Measurements from ENCODE around the gene KNSTRN. TPM values are rescaled to one million over a fixed set of nuclear protein-coding genes. Genes with fewer than 3 reads are reported as not detected.

The KNSTRN gene
- total RNA-seq, 4 donors from 2014 or later: 216 to 342 (median 251) TPM

DNA sequence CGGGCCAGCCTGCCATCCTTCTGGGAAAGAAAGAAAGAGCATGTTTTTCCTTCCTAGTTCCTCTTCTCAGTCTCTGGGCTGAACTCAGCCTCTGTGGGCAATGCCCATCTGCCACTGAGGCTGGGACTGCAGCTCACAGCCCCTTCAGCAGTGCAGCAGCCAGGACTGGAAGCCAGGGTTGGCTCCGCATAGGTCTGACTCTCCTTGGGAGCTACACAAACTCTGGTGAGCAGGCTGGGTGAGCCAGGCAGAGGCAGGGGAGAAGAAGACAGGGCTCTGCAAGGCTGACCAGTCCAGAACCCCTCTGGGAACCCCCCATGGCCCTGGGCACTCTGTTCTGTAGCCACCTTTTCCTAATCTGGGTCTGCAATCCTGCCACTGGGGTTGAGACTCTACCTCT, 20.9 kb upstream of the KNSTRN start:
- no peak overlapping the region for H3K27ac ChIP-seq
- 85 to 93% methylated on average over 2 of the region's 2 CpGs for WGBS, 2 donors
- H3K4me1 ChIP-seq: peaks cover 8 to 14% of the 10 kb centered on the region in 2 donors
- no peak overlapping the region for H3K4me3 ChIP-seq (replicated peaks in 1 of 3)
- no peak for DNase-seq
- TF ChIP-seq POLR2A (IDR thresholded peaks at IDR 0.05): no peak
- TF ChIP-seq, protein P1, sequence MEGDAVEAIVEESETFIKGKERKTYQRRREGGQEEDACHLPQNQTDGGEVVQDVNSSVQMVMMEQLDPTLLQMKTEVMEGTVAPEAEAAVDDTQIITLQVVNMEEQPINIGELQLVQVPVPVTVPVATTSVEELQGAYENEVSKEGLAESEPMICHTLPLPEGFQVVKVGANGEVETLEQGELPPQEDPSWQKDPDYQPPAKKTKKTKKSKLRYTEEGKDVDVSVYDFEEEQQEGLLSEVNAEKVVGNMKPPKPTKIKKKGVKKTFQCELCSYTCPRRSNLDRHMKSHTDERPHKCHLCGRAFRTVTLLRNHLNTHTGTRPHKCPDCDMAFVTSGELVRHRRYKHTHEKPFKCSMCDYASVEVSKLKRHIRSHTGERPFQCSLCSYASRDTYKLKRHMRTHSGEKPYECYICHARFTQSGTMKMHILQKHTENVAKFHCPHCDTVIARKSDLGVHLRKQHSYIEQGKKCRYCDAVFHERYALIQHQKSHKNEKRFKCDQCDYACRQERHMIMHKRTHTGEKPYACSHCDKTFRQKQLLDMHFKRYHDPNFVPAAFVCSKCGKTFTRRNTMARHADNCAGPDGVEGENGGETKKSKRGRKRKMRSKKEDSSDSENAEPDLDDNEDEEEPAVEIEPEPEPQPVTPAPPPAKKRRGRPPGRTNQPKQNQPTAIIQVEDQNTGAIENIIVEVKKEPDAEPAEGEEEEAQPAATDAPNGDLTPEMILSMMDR (IDR thresholded peaks at IDR 0.05): no peak
- H3K36me3 ChIP-seq: no peaks in the 10 kb centered on the region
- intact Hi-C loops (cut with DNase I): loop anchor here (10.0 kb wide), 1 partner anchor 63 kb away; no protein-coding TSS in a partner anchor
- no peaks in the 10 kb centered on the region for H3K27me3 ChIP-seq
- no peaks in the 10 kb centered on the region for H3K9me3 ChIP-seq

GRCh38 chr15:40363611-40364010, 18.9 kb upstream of the KNSTRN start:
- no peaks in the 10 kb centered on the region for H3K36me3 ChIP-seq
- no peak for DNase-seq
- no peak for TF ChIP-seq POLR2A (IDR thresholded peaks at IDR 0.05)
- TF ChIP-seq, protein P1 (IDR thresholded peaks at IDR 0.05): no peak
- no peaks in the 10 kb centered on the region for H3K9me3 ChIP-seq
- 90 to 95% methylated on average over 6 to 8 of the region's 8 CpGs for WGBS, 2 donors
- no peaks in the 10 kb centered on the region for H3K27me3 ChIP-seq
- intact Hi-C loops (cut with DNase I): loop anchor here (10.0 kb wide), 1 partner anchor 61 kb away; no protein-coding TSS in a partner anchor
- H3K4me3 ChIP-seq (replicated peaks in 1 of 3): no peak overlapping the region
- peaks cover 13 to 19% of the 10 kb centered on the region in 2 donors for H3K4me1 ChIP-seq
- H3K27ac ChIP-seq: no peak overlapping the region

DNA sequence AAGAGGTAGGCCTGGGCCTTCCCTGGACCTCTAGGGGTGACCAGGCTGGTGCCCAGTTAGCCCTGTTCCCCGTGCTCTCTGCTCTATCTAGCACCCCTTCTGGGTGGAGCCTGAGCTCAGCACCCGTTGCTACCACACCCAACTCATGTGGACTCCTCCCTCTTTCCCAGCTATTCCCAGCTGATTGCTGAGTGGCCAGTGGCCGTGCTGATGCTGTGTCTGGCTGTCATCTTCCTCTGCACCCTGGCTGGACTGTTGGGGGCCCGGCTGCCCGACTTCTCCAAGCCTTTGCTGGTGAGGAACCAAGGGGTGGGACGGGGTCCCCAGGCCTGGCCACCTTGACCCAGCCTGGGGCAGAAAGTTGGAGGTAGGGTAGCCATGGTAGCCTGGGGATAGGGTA, 18.3 kb upstream of the KNSTRN start:
- no peak overlapping the region for H3K27ac ChIP-seq
- 78 to 91% methylated on average over 6 of the region's 6 CpGs for WGBS, 2 donors
- DNase-seq: no peak
- no peak overlapping the region for H3K4me3 ChIP-seq (replicated peaks in 1 of 3)
- intact Hi-C loops (cut with DNase I): loop anchor here (10.0 kb wide), 1 partner anchor 61 kb away; no protein-coding TSS in a partner anchor
- H3K27me3 ChIP-seq: no peaks in the 10 kb centered on the region
- no peaks in the 10 kb centered on the region for H3K36me3 ChIP-seq
- no peaks in the 10 kb centered on the region for H3K9me3 ChIP-seq
- H3K4me1 ChIP-seq: peaks cover 12 to 19% of the 10 kb centered on the region in 2 donors
- TF ChIP-seq, protein P1 (IDR thresholded peaks at IDR 0.05): no peak
- TF ChIP-seq POLR2A (IDR thresholded peaks at IDR 0.05): no peak

- intact Hi-C loops (cut with DNase I): loop anchor here (5.0 to 10.0 kb wide), 2 partner anchors 43 to 60 kb away; partner anchors contain the start of gene INAFM2
- 89 to 98% methylated on average over 5 of the region's 5 CpGs for WGBS, 2 donors
- DNase-seq: no peak
- H3K9me3 ChIP-seq: no peaks in the 10 kb centered on the region
- H3K27me3 ChIP-seq: no peaks in the 10 kb centered on the region
- no peak overlapping the region for H3K27ac ChIP-seq
- no peak overlapping the region for H3K4me3 ChIP-seq (replicated peaks in 1 of 3)
- TF ChIP-seq, protein P1 (IDR thresholded peaks at IDR 0.05): no peak
- no peak for TF ChIP-seq POLR2A (IDR thresholded peaks at IDR 0.05)
- peaks cover 12 to 24% of the 10 kb centered on the region in 2 donors for H3K4me1 ChIP-seq
- H3K36me3 ChIP-seq: no peaks in the 10 kb centered on the region
These were observed 17.5 kb upstream of the KNSTRN start for GRCh38 chr15:40365016-40365415.

- Histone ChIP-seq H3K27me3 (no peaks in the 10 kb centered on the region), H3K9me3 (no peaks in the 10 kb centered on the region), H3K4me1 (peaks cover 12 to 24% of the 10 kb centered on the region in 2 donors), H3K36me3 (no peaks in the 10 kb centered on the region), H3K4me3 (replicated peaks in 1 of 3) (no peak overlapping the region), H3K27ac (no peak overlapping the region)
- 86 to 89% methylated on average over 11 of the region's 11 CpGs for WGBS, 2 donors
- TF ChIP-seq, protein P1 (IDR thresholded peaks at IDR 0.05): no peak
- no peak for TF ChIP-seq POLR2A (IDR thresholded peaks at IDR 0.05)
- DNase-seq: no peak
- intact Hi-C loops (cut with DNase I): loop anchor here (5.0 to 10.0 kb wide), 2 partner anchors 44 to 59 kb away; partner anchors contain the start of gene INAFM2
These were observed 16.7 kb upstream of the KNSTRN start for GRCh38 chr15:40365624-40366456.

Measured in thyroid gland (tissue), 4 donors.